ENCODE data around the gene ELOVL5.

ELOVL5 gene

GRCh38 chr6:53280207-53280606 lies 68.5 kb downstream of the ELOVL5 start:
- H3K9ac ChIP-seq (ENCODE audit: low read length): no peak overlapping the region
- H3K9me2 ChIP-seq (replicated peaks; ENCODE audit: insufficient read depth, low read length): no peaks in the 10 kb centered on the region
- H4K20me1 ChIP-seq (ENCODE audit: insufficient read depth, low read length): no peaks in the 10 kb centered on the region
- peak overlapping the region; percentile 50; the same call in 1 of the 2 replicates for H3K4me2 ChIP-seq (ENCODE audit: low read depth, low read length)
- peak; percentile 19 for DNase-seq
- H3K4me3 ChIP-seq (ENCODE audit: low read length): no peak overlapping the region
- H3F3A ChIP-seq (ENCODE audit: insufficient read depth, low read length): peaks cover 23% of the 10 kb centered on the region
- TF ChIP-seq EZH2 (optimal IDR thresholded peaks at IDR 0.05; ENCODE audit: low read depth, low read length): no peak
- TF ChIP-seq, protein P1, sequence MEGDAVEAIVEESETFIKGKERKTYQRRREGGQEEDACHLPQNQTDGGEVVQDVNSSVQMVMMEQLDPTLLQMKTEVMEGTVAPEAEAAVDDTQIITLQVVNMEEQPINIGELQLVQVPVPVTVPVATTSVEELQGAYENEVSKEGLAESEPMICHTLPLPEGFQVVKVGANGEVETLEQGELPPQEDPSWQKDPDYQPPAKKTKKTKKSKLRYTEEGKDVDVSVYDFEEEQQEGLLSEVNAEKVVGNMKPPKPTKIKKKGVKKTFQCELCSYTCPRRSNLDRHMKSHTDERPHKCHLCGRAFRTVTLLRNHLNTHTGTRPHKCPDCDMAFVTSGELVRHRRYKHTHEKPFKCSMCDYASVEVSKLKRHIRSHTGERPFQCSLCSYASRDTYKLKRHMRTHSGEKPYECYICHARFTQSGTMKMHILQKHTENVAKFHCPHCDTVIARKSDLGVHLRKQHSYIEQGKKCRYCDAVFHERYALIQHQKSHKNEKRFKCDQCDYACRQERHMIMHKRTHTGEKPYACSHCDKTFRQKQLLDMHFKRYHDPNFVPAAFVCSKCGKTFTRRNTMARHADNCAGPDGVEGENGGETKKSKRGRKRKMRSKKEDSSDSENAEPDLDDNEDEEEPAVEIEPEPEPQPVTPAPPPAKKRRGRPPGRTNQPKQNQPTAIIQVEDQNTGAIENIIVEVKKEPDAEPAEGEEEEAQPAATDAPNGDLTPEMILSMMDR (IDR thresholded peaks at IDR 0.05; ENCODE audit: low read length): no peak
- TF ChIP-seq EZH2phosphoT487 (IDR thresholded peaks at IDR 0.05; ENCODE audit: low read length): no peak
- peaks cover 20% of the 10 kb centered on the region for H3K79me2 ChIP-seq (ENCODE audit: low read length)
- H3K27me3 ChIP-seq (replicated peaks; ENCODE audit: insufficient read depth, low read length): no peaks in the 10 kb centered on the region
- H3K36me3 ChIP-seq (replicated peaks; ENCODE audit: insufficient read depth, low read length): no peaks in the 10 kb centered on the region
- H2AFZ ChIP-seq (ENCODE audit: low read length): no peak overlapping the region
- no peaks in the 10 kb centered on the region for H3K9me3 ChIP-seq (replicated peaks; ENCODE audit: insufficient read depth, low read length)
- peak overlapping the region; percentile 23; the same call in 1 of the 2 replicates for H3K27ac ChIP-seq (ENCODE audit: low read length)
- peaks cover 49% of the 10 kb centered on the region for H3K4me1 ChIP-seq (ENCODE audit: low read length)

DNA sequence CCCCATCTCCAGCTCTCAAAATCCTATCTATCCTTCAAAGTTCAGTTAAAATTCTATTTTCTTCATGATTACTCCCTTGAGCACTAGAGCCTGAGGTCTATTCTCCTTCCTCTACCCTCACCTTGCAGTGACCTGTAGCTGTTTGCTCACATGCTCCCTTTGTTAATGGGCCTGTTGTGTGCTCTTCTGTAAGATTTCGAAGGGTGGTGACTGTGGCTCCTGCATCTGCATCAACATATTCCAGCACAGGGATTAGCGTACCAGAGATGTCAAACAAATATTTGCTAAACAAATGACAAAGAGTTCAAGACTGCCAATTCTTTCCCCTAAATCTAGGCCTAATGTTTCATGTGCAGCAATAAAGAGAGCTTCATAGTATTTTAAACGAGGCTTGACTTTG lies 69.5 kb downstream of the ELOVL5 start:
- H3K79me2 ChIP-seq (ENCODE audit: low read length): peaks cover 17% of the 10 kb centered on the region
- H3K4me3 ChIP-seq (ENCODE audit: low read length): no peak overlapping the region

DNA sequence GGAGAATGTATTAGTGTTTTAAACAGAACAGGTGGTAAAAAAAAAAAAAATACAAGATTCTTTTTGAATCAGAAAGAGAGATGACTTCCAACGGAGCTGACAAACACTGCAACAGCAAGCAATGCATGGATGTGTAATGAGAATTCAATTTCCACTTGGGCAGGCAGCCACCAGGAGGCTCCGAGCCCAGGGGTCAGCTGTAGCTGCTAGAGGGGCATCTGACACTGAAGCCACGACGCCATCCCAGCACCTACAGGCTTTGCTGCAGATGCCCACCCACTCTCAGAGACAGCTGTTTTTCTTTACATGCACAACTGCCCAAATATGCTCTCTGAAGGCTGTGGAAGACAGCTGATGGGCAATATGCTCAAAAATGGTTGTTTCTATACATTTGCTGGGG lies 75.4 kb downstream of the ELOVL5 start:
- H3K9me2 ChIP-seq (replicated peaks; ENCODE audit: insufficient read depth, low read length): no peaks in the 10 kb centered on the region
- no peaks in the 10 kb centered on the region for H4K20me1 ChIP-seq (ENCODE audit: insufficient read depth, low read length)
- H3K79me2 ChIP-seq (ENCODE audit: low read length): peaks cover 6% of the 10 kb centered on the region; the same call in 1 of the 2 replicates
- H3K27ac ChIP-seq (ENCODE audit: low read length): no peak overlapping the region
- DNase-seq: no peak
- no peak overlapping the region for H3K4me3 ChIP-seq (ENCODE audit: low read length)
- H2AFZ ChIP-seq (ENCODE audit: low read length): no peak overlapping the region
- no peaks in the 10 kb centered on the region for H3K9me3 ChIP-seq (replicated peaks; ENCODE audit: insufficient read depth, low read length)
- no peak overlapping the region for H3K4me2 ChIP-seq (ENCODE audit: low read depth, low read length)
- no peak for TF ChIP-seq EZH2 (optimal IDR thresholded peaks at IDR 0.05; ENCODE audit: low read depth, low read length)
- no peak for TF ChIP-seq EZH2phosphoT487 (IDR thresholded peaks at IDR 0.05; ENCODE audit: low read length)
- TF ChIP-seq, protein P1 (IDR thresholded peaks at IDR 0.05; ENCODE audit: low read length): no peak
- H3K36me3 ChIP-seq (replicated peaks; ENCODE audit: insufficient read depth, low read length): no peaks in the 10 kb centered on the region
- no peaks in the 10 kb centered on the region for H3K27me3 ChIP-seq (replicated peaks; ENCODE audit: insufficient read depth, low read length)
- H3K9ac ChIP-seq (ENCODE audit: low read length): no peak overlapping the region
- peaks cover 16% of the 10 kb centered on the region for H3F3A ChIP-seq (ENCODE audit: insufficient read depth, low read length)
- peaks cover 54% of the 10 kb centered on the region for H3K4me1 ChIP-seq (ENCODE audit: low read length)

More for the DNA sequence above, 69.5 kb downstream of the ELOVL5 start:
- H3K9ac ChIP-seq (ENCODE audit: low read length): no peak overlapping the region
- H3F3A ChIP-seq (ENCODE audit: insufficient read depth, low read length): peaks cover 31% of the 10 kb centered on the region
- TF ChIP-seq, protein P1 (IDR thresholded peaks at IDR 0.05; ENCODE audit: low read length): no peak
- TF ChIP-seq EZH2phosphoT487 (IDR thresholded peaks at IDR 0.05; ENCODE audit: low read length) (no peak), EZH2 (optimal IDR thresholded peaks at IDR 0.05; ENCODE audit: low read depth, low read length) (no peak)
- H3K27ac ChIP-seq (ENCODE audit: low read length): no peak overlapping the region
- H3K4me2 ChIP-seq (ENCODE audit: low read depth, low read length): no peak overlapping the region
- peaks cover 56% of the 10 kb centered on the region for H3K4me1 ChIP-seq (ENCODE audit: low read length)
- no peaks in the 10 kb centered on the region for H3K9me3 ChIP-seq (replicated peaks; ENCODE audit: insufficient read depth, low read length)
- H4K20me1 ChIP-seq (ENCODE audit: insufficient read depth, low read length): no peaks in the 10 kb centered on the region
- DNase-seq: no peak
- no peak overlapping the region for H2AFZ ChIP-seq (ENCODE audit: low read length)
- H3K27me3 ChIP-seq (replicated peaks; ENCODE audit: insufficient read depth, low read length): no peaks in the 10 kb centered on the region
- no peaks in the 10 kb centered on the region for H3K36me3 ChIP-seq (replicated peaks; ENCODE audit: insufficient read depth, low read length)
- H3K9me2 ChIP-seq (replicated peaks; ENCODE audit: insufficient read depth, low read length): no peaks in the 10 kb centered on the region

Data from MM.1S (cell line).